SK-MEL-5 (cell line): ENCODE measurements around the gene EVX2. TPM values are rescaled to one million over a fixed set of nuclear protein-coding genes. Genes with fewer than 3 reads are reported as not detected.

Experiments used
- DNase-seq: peaks from one replicate; pipeline ENCODE4 v3.0.0-alpha.2; 2016; ENCODE audit warnings: low read depth, low spot score
- in situ Hi-C: cut with HindIII; loops from 2 replicates; pipeline ENCODE4 v1.10.0; 2016; ENCODE audit warnings: low sequenced_read_pairs, high pct_unique_total_duplicates, low pct_unique_long_range_greater_than_20kb
- polyA plus RNA-seq, 2 experiments: library from polyadenylated mRNA; depleted of rRNA; stranded (reverse); fragments of >200 nt; gene quantifications; 2 replicates each; pipeline ENCODE4 v1.2.3, GENCODE V29; 2015
- total RNA-seq: library from RNA; depleted of rRNA; stranded (reverse); fragments of >200 nt; shearing (Covaris generic); gene quantifications from 2 replicates; pipeline ENCODE4 v1.2.3, GENCODE V29; 2014; rRNA removed

The EVX2 gene
- not detected in 2 replicates for total RNA-seq
- not detected in 2 replicates for polyA plus RNA-seq (2015; cell fraction: cytosol; rRNA removed)
- 0.27 and 0.89 TPM in 2 replicates for polyA plus RNA-seq (2015; cell fraction: nucleus; rRNA removed)

DNA sequence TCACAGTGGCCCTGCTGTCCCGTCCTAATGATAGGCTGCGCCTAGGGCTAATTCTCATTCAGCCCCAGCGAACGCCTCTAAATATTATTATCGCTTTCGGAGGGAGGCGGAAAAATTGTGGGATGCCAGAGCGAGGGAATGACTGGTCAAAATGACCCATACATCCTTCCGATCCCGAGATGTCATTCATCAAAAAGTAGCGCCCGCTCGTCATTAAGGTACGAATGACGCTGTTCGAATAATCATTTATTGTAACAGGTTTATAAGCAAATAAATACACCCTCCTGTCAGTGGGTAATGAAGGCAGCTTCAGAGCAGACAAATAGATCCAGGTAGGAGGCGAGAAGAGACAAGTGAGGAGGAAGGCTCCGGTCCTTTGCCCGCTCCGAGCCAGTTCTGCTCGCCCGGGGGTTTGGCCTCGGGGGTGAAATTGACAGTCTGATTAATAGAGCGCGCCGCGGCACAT, at the start of gene EVX2:
Gene EVX2 (minus strand): TSS at position 167 of the 466 bp plus-strand sequence. CDS start 186 bp downstream, outside the sequence.
- no peak for DNase-seq
- in situ Hi-C loops, result no loop called here

DNA sequence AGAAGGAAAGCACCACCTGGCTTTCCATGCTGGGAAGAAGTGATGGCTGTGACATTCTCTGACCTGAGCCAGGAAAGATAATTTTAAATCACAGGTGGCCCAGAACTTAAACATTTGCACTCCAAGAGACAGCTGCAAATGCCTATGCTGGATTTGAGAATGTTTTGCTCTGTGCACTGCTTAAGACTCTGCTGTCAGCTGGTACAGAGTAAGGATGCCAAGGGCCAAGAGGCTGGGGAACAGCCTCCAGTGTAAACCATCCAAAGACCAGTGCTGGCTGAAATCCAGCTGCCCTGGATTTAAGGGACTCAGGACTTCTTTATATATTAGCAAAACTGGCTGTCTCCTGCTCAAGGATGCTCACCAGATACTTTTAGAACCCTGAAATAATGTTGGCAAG, 49.6 kb upstream of the EVX2 start:
- no peak for DNase-seq
- in situ Hi-C loops, result no loop called here

GRCh38 chr2:176132205-176133171, 48.7 kb upstream of the EVX2 start:
- in situ Hi-C loops, result no loop called here
- DNase-seq, result no peak

- DNase-seq, result no peak
- in situ Hi-C loops, result no loop called here
These were observed 48.0 kb upstream of the EVX2 start for GRCh38 chr2:176131848-176132158.

GRCh38 chr2:176130957-176131847, 47.4 kb upstream of the EVX2 start:
- in situ Hi-C loops, result no loop called here
- DNase-seq, result no peak

DNA sequence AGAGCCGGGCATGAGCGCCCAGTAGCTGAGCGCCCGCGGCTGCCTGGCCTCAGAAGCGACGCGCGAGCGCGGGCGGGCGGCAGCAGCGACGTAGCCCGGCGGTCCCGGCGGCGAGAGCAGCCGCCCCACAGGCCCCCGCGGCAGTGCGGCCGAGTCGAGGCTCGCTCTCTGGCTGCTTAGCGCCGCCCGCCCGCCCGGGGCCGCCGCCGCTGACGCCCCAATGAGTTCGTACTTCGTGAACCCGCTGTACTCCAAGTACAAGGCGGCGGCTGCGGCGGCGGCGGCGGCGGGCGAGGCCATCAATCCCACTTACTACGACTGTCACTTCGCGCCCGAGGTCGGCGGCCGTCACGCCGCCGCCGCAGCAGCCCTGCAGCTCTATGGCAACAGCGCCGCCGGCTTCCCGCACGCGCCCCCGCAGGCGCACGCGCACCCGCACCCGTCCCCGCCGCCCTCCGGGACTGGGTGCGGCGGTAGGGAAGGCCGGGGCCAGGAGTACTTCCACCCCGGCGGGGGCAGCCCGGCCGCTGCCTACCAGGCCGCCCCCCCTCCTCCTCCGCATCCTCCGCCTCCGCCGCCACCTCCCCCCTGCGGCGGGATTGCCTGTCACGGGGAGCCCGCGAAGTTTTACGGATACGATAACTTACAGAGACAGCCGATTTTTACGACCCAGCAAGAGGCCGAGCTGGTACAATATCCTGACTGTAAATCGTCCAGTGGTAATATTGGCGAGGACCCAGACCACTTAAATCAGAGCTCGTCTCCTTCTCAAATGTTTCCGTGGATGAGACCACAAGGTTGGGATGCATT, 46.6 kb upstream of the EVX2 start:
- in situ Hi-C loops, result no loop called here
- peak; percentile 61 for DNase-seq

DNA sequence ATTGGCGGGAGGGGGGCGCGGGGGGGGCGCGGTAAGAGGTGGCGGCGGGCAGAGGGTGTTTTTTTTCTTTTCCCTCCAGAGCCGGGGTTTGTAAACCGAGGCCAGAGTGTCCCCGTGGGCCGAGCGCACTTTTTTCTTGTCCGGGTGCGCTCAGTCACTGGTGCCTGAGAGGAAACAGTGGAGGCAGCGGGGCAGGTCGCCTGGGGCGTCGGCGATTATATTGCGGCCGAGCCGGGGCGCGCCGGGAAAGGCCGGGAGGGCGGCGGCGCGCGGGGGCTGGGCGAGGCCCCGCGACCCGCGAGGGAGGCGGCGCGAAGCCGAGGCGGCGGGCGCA, 46.0 kb upstream of the EVX2 start:
- no peak for DNase-seq
- in situ Hi-C loops, result no loop called here

- DNase-seq, result peak; percentile 71
- in situ Hi-C loops, result no loop called here
These were observed 45.4 kb upstream of the EVX2 start, which contains the start of gene HOXD8 for GRCh38 chr2:176128982-176129796. Gene HOXD8, plus strand, starts transcription at chr2:176129705. Its CDS starts 662 bp downstream, at chr2:176130367.

- in situ Hi-C loops, result no loop called here
- DNase-seq, result no peak
These were observed 44.6 kb upstream of the EVX2 start for GRCh38 chr2:176128172-176128981.

GRCh38 chr2:176127774-176128072, 44.0 kb upstream of the EVX2 start:
- no peak for DNase-seq
- in situ Hi-C loops, result no loop called here

- in situ Hi-C loops, result no loop called here
- peak; percentile 62 for DNase-seq
These were observed 43.4 kb upstream of the EVX2 start for GRCh38 chr2:176126929-176127773.

DNA sequence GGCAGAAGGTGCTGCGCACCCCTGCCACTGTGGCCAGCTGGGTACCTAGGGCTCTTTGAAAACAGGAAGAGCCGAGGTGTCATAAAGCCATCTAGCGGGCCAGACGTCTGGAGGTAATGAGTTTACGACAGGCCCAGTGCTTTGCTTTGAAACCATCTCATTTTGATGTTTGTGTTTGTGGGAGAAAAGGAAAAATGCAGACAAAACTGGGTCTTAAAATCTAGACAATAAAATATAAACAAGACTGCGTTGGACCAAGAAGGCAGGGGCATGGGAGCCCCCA, 42.0 kb upstream of the EVX2 start:
- DNase-seq, result no peak
- in situ Hi-C loops, result no loop called here

- no peak for DNase-seq
These were observed 41.4 kb upstream of the EVX2 start for GRCh38 chr2:176124947-176125771.

DNA sequence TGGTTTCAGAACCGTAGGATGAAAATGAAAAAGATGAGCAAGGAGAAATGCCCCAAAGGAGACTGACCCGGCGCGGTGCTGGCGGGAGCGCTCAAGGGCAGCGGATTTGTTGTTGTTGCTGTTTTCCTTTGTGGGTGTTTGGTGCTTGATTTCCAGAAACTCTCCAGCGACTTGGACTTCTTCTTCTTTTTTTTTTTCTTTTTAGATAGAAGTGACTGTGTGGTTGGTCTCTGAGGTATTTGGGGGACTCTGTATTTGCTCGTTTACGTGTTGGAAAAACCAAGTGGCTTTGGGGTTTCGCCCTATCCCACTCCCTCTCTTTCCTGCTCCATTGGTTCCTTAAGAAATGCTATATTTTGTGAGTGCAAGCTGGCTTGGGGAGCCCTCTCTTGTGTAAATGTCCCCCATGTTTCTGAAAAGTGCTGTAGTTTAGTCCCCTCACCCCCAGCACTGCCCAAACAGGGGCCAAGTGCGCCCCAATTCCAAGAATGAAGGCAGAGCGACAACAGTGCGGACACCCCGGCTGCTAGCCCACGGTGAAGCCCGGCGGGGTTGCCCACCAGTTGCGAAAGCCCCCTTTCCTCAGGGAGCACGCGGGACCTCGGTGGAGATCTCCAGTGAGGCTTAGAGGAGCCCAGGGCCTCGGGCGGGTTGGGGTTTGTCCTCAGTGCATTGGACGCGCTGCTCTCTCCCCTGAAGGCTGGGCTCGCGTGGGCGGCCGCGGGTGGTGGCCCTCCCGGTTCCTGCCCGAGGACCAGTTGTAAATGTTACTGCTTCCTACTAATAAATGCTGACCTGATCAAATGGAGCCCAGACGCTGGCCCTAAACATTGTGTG, 40.6 kb upstream of the EVX2 start:
- DNase-seq, result no peak
- in situ Hi-C loops, result no loop called here

More at GRCh38 chr2:176124947-176125771, 41.4 kb upstream of the EVX2 start:
- in situ Hi-C loops, result no loop called here
